Stomach (tissue), 9 donors: ENCODE results near the gene ZNF814. TPM values are rescaled to one million over a fixed set of nuclear protein-coding genes. Genes with fewer than 3 reads are reported as not detected.
A peak's percentile ranks its signal among the peaks of the same experiment; 100 is the strongest.
"Not testable (repeated sequence)": the region's sequence is repeated elsewhere in the genome, so short reads cannot be mapped to it uniquely, and the experiment has no call there.

Source experiments
- DNase-seq, 2 donors: peaks; one replicate each; pipeline versions ENCODE4 v3.0.0 to v3.0.0-alpha.2; 2013 to 2019
- H3K27ac ChIP-seq, 5 donors: fragments of 200-600 bp in 4 of 5; sonication (generic) in 4 of 5; one replicate each; pipeline ENCODE4 v1.5.1; 2013 to 2019; ENCODE audit warnings: mild to moderate bottlenecking in 1 of 5, moderate library complexity in 1 of 5
- H3K27me3 ChIP-seq, 3 donors: fragments of 200-600 bp; sonication (generic); one replicate each; pipeline ENCODE4 v1.5.1; 2017 to 2019; ENCODE audit warnings: mixed run types in 1 of 3
- H3K36me3 ChIP-seq, 4 donors: fragments of 200-600 bp; sonication (generic); 1 replicate in 3 of 4; 2 replicates in 1 of 4; pipeline ENCODE4 v1.5.1; 2016 to 2019
- H3K4me1 ChIP-seq, 4 donors: fragments of 200-600 bp; sonication (generic); one replicate each; pipeline ENCODE4 v1.5.1; 2016 to 2019
- H3K4me3 ChIP-seq, 4 donors: fragments of 200-600 bp; sonication (generic) in 3 of 4; one replicate each; pipeline ENCODE4 v1.5.1; 2016 to 2019; ENCODE audit warnings: mild to moderate bottlenecking in 1 of 4
- H3K9me3 ChIP-seq, 4 donors: fragments of 200-600 bp; sonication (generic); one replicate each; pipeline ENCODE4 v1.5.1; 2016 to 2019
- CTCF ChIP-seq, 7 experiments: fragments of 450-650 bp in 4 of 7; fragments of 200-600 bp in 3 of 7; sonication (generic) in 3 of 7; IDR thresholded peaks; one replicate each; pipeline ENCODE4 v1.5.1; 2016 to 2019; ENCODE audit warnings: antibody characterized with exemption in 7 of 7, control low read depth in 2 of 7, mild to moderate bottlenecking in 1 of 7
- EP300 ChIP-seq: sonication (generic); formaldehyde crosslinking; IDR thresholded peaks from one replicate; pipeline ENCODE4 v1.6.1; 2017; ENCODE audit warnings: antibody characterized with exemption
- POLR2A ChIP-seq, 4 donors: fragments of 450-650 bp; IDR thresholded peaks; one replicate each; pipeline ENCODE4 v1.6.1; 2016; ENCODE audit warnings: antibody characterized with exemption in 4 of 4, control low read depth in 2 of 4, mild to moderate bottlenecking in 1 of 4, moderate library complexity in 1 of 4
- POLR2AphosphoS5 ChIP-seq, 3 donors: sonication (generic); formaldehyde crosslinking; IDR thresholded peaks; one replicate each; pipeline ENCODE4 v1.6.1; 2016; ENCODE audit warnings: antibody characterized with exemption in 3 of 3
- WGBS, 5 donors: extraction: QIAGEN DNeasy Blood & Tissue Kit in 3 of 5; methylation state at CpG; one replicate each; pipeline versions ENCODE4 v1.1.5 to v1.1.7; 2013 to 2018; 5-methylcytosine and 5-hydroxymethylcytosine counted together
- intact Hi-C: fragments of 100-400 bp; cut with DNase I; formaldehyde crosslinking; loops from one replicate; pipeline ENCODE4 v1.15.1; 2023; ENCODE audit warnings: low total_unique reads
- polyA plus RNA-seq, 3 donors: library from polyadenylated mRNA; stranded (reverse); fragments of 200-250 nt; gene quantifications; one replicate each; pipeline ENCODE4 v1.2.3, GENCODE V29; 2013
- total RNA-seq, 5 donors: library from RNA; depleted of rRNA; stranded (reverse); fragments of >200 nt; gene quantifications; one replicate each; pipeline versions ENCODE4 v1.1.0 to v1.2.3, GENCODE V29; 2014 to 2016
- donor health status: healthy with polysubstance abuse.
- donor health status: Bipolar disorder and iron deficiency.
- donor health status: healthy.

Gene ZNF814
- total and polyA plus RNA-seq, 8 donors, result 0.45 to 31.0 (median 5.0) TPM

- no peak overlapping the region for H3K27ac ChIP-seq
- WGBS, 5 donors, result 92 to 97% (median 94%) methylated on average over 6 of the region's 6 CpGs
- H3K36me3 ChIP-seq, result peaks cover 12 to 62% (median 48%) of the 10 kb centered on the region in 4 donors
- no peaks in the 10 kb centered on the region for H3K27me3 ChIP-seq
- peaks cover 19 to 94% (median 63%) of the 10 kb centered on the region in 4 donors for H3K9me3 ChIP-seq
- no peak for TF ChIP-seq POLR2AphosphoS5 (IDR thresholded peaks at IDR 0.05)
- TF ChIP-seq POLR2A (IDR thresholded peaks at IDR 0.05), result no peak
- TF ChIP-seq EP300, result no peak
- TF ChIP-seq CTCF (IDR thresholded peaks at IDR 0.05), result no peak
- H3K4me3 ChIP-seq, result no peak overlapping the region
- H3K4me1 ChIP-seq, result no peaks in the 10 kb centered on the region
- intact Hi-C loops, result no loop called here
- no peak for DNase-seq
These were observed 16.4 kb upstream of the ZNF814 start for GRCh38 chr19:57905258-57905657.

- H3K27ac ChIP-seq, result no peak overlapping the region
These were observed 14.9 kb upstream of the ZNF814 start for GRCh38 chr19:57903618-57904184.

GRCh38 chr19:57900311-57900710 lies 11.5 kb upstream of the ZNF814 start:
- no peak for DNase-seq
- 71 to 90% (median 80%) methylated on average over 5 of the region's 5 CpGs for WGBS, 5 donors
- no peak overlapping the region for H3K27ac ChIP-seq
- no peaks in the 10 kb centered on the region for H3K27me3 ChIP-seq
- intact Hi-C loops, result no loop called here
- no peak overlapping the region for H3K4me3 ChIP-seq
- H3K9me3 ChIP-seq, result peaks cover 5 to 84% (median 45%) of the 10 kb centered on the region in 4 donors
- H3K36me3 ChIP-seq, result peaks cover 0 to 21% (median 15%) of the 10 kb centered on the region in 4 donors
- H3K4me1 ChIP-seq, result no peaks in the 10 kb centered on the region
- TF ChIP-seq CTCF (IDR thresholded peaks at IDR 0.05) (no peak), POLR2AphosphoS5 (IDR thresholded peaks at IDR 0.05) (no peak), EP300 (no peak), POLR2A (IDR thresholded peaks at IDR 0.05) (no peak)

More at GRCh38 chr19:57903618-57904184, 14.9 kb upstream of the ZNF814 start:
- Histone ChIP-seq H3K27me3 (no peaks in the 10 kb centered on the region), H3K4me1 (no peaks in the 10 kb centered on the region), H3K36me3 (peaks cover 9 to 47% (median 35%) of the 10 kb centered on the region in 4 donors), H3K9me3 (peaks cover 18 to 87% (median 55%) of the 10 kb centered on the region in 4 donors), H3K4me3 (no peak overlapping the region)
- intact Hi-C loops, result no loop called here
- DNase-seq, result no peak
- TF ChIP-seq POLR2A (IDR thresholded peaks at IDR 0.05) (no peak), EP300 (no peak), POLR2AphosphoS5 (IDR thresholded peaks at IDR 0.05) (no peak), CTCF (IDR thresholded peaks at IDR 0.05) (no peak)
- WGBS, 5 donors, result 59 to 71% (median 65%) methylated on average over 7 of the region's 7 CpGs

- Histone ChIP-seq H3K4me1 (peaks cover 0 to 24% (median 10%) of the 10 kb centered on the region in 4 donors), H3K36me3 (peaks cover 0 to 17% (median 8%) of the 10 kb centered on the region in 4 donors), H3K9me3 (peaks cover 0 to 99% (median 32%) of the 10 kb centered on the region in 4 donors)
- intact Hi-C loops, DNase-seq, H3K27me3 ChIP-seq, H3K4me3 ChIP-seq, H3K27ac ChIP-seq: not testable (repeated sequence)
- WGBS, 5 donors, result 65 to 76% (median 74%) methylated on average over 3 of the region's 3 CpGs
These were observed 1.9 kb upstream of the ZNF814 start for GRCh38 chr19:57890706-57891105.

GRCh38 chr19:57888107-57888559 lies 704 bp downstream of the ZNF814 start:
- Histone ChIP-seq H3K4me3 (peak overlapping the region; percentile 46 to 59 (median 57)), H3K4me1 (peaks cover 0 to 24% (median 10%) of the 10 kb centered on the region in 4 donors), H3K9me3 (peaks cover 2 to 99% (median 42%) of the 10 kb centered on the region in 4 donors), H3K27me3 (no peaks in the 10 kb centered on the region), H3K27ac (peak overlapping the region in 3 of 5 donors; percentile 30 to 72 (median 68)), H3K36me3 (peaks cover 0 to 41% (median 23%) of the 10 kb centered on the region in 4 donors)
- peak in 1 of 2 donors; percentile 53 for DNase-seq
- intact Hi-C loops, result no loop called here
- TF ChIP-seq EP300 (no peak), POLR2AphosphoS5 (IDR thresholded peaks at IDR 0.05) (no peak), CTCF (IDR thresholded peaks at IDR 0.05) (no peak), POLR2A (IDR thresholded peaks at IDR 0.05) (no peak)
- 6 to 11% (median 7%) methylated on average over 8 of the region's 8 CpGs for WGBS, 5 donors
